NCI-H524 (cell line): Measurements from ENCODE around the gene CXCL12.

ENCODE experiments used
- DNase-seq, 2 experiments: peaks; one replicate each; lab custom pipeline; 2025; lab: John Stamatoyannopoulos, UW

Gene CXCL12

DNA sequence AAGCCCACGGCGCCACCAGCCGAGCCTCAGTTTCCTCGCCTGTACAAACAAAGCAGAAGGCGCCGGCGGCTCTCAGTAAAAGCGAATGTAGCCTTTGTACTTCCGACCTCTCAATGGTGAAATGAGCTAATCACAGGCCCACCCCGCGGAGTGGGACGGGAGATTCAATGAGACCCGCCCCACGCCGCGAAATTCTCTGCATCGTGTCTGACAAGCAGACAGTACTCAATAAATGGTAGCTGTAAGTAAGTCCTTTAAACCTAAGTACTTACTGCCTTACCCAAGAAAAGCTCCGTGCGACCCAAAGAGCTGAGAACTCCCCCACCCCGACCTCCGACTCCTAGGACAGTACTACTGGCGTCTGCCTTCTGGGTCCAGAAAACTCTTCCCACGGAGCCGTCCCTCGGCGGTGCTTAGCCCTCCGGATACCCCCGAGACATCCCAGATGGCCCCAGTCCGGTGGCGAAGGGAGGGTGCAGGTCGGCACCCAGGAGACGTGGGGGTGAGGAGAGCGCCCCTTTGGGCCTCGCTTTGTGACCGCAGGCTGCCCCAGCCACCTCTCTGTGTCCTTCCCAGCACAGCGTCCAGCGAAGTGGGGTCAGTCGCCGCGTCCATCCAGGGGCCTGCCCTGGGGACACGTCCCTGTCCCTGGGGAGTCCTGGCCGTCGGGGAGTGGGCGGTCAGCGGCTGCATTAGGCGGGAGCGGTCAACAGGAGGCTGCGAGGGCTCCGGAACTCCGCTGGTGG is 972 bp upstream of the CXCL12 start:
- no peak for DNase-seq

DNA sequence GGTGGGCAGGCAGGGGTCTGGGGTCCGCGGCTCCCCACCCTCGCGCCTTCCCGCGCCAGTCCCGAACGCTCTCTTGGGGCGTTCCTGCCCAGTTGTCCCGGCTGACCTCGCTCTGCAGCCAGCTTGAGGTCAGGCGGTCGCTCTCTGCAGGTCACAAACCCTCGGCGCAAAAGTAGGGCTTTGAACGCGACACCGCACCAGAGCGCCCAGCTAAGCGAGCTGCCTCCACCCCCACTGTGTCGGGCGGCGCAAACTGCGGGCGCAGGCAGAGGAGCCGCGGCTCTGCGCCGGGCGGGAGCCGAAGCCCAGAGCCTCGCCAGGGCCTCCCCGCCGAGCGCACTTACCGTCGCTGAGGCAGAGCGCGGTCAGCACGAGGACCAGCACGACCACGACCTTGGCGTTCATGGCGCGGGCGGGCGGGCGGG is 284 bp downstream of the CXCL12 start:
- no peak for DNase-seq

DNA sequence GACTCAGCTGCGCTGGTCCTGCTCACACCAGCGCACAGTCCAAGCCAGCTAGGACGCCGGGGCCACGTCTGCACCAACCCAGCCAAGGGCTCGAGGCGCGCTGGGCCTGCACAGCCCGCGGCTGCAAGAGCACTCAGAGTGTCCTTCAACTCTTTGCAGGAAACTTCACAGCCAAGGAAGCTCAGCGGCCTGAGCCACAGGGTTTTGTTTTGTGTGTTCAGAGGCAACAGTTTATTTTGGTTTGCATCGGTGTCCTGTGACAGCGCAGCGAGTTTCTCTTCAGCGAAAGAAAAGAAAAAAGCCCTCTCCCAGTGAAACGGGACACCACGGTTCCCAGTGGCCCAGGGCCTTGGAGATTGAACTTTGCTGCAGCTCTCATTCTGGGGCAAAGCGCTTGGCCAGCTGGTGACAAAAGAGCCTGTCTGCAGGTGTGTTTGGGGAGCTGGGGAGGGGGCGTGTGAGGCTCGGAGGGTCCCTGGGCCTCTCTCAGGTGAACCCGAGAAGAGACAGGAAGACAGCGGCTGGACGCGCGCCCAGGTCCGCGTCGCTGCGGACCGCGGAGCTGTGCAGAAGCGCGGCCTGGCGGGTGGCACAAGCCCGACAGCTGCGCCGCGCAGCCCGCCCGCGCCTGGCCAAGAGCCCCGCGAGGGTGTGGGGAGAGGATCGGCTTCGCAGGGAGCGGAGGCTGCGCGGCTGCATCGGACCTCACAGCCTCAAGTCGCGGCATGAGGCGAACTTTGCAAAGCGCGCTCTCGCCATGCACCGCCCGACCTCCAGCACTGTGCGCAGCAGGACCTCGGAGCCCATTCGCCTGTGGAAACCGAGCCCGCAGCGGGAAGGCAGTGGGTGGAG is 922 bp downstream of the CXCL12 start:
- peak in 1 of 2 experiments; percentile 25 for DNase-seq

DNA sequence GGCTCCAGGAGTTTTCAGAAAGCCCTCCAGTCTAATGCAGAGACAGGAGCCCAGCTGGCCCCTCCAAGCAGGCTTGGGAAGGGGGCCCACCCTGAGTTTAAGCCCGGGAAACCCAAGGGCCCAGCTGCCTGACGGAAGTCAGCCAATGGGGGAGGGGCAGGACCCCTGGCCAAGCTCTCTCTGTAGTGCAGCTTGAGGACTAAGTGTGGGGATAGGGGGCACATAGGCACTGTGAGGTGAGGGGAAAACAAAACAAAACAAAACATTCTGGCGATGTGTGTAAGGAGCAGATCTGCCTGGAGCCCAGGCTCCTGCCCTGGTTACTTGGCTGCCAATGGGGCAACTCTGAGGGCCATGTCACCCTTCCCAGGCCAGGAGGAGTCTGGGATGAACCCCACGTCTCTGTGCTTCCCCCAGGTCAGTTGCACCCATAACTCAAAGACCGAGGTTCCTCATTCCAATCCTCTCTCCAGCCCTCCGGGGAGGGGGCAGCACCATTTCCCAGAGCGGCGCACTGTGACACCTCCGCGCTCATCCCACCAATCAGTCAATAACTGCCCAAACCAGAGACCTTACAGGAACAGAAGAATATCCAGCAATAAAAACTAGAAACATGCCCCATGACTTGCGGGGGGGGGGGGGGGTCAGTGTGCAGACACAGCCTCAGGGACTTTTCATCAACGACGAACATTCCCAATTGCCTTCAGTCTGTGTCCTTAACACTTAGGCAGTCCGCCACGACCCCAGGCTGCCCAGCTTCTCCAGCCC is 1.7 kb downstream of the CXCL12 start:
- no peak for DNase-seq

GRCh38 chr10:44382131-44382858 is 2.6 kb downstream of the CXCL12 start:
- DNase-seq: no peak

DNA sequence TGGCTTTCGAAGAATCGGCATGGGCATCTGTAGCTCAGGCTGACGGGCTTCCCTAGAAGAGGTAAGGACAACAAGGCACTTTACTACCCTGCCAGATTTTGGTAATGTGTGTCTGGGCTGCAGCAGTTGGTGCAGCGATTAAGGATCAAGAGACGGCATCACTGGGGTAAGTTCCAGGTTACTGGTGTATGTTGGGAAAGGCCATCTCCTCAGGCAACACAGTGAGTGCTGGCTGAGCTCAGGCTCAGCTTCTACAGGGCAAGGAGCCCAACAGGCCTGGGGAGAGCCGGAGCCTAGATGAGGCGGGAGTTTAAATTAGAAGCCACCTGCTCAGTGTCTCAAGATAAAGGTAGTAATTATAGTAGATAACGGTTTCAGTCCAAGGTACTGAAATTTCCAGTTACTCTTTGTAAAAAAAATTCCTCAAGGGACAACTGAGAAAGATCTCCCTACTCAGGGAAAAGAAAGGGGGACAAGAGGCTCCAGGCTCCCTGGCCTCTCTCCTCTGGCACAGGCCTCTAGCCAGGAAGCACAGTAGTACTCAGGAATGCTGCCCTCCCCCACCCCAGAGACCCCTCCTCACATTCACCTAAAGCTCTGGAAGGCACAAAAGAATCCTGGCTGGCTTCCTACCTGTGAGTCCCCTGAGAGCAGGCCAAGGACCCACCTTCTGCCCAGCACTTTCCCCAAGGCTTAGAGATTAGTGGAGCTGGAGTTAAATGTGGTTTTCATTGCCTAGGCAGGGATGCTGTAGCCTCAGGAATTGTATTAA is 3.9 kb downstream of the CXCL12 start:
- no peak for DNase-seq

DNA sequence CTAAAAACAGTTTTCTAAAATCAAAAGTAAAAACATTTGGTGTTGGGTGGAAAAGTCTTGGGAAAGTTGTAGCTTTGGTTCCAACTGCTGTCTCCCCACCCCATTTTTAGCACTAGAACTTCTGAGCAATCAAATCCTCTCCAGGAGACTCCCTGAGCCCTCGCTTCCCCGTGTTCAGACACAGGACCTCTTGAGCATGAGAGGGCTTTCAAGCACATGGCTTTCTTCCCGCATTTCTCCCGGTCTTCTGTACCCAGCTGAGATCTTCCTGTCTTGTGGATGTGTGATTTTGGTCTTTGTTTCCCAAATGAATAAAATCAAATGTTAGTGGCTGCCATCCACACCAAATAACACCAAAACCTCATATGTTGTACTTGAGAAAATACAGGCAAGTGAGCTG is 5.0 kb downstream of the CXCL12 start:
- no peak for DNase-seq

GRCh38 chr10:44378626-44379025 is 6.3 kb downstream of the CXCL12 start:
- DNase-seq: no peak

GRCh38 chr10:44377651-44378310 is 7.1 kb downstream of the CXCL12 start:
- no peak for DNase-seq

DNA sequence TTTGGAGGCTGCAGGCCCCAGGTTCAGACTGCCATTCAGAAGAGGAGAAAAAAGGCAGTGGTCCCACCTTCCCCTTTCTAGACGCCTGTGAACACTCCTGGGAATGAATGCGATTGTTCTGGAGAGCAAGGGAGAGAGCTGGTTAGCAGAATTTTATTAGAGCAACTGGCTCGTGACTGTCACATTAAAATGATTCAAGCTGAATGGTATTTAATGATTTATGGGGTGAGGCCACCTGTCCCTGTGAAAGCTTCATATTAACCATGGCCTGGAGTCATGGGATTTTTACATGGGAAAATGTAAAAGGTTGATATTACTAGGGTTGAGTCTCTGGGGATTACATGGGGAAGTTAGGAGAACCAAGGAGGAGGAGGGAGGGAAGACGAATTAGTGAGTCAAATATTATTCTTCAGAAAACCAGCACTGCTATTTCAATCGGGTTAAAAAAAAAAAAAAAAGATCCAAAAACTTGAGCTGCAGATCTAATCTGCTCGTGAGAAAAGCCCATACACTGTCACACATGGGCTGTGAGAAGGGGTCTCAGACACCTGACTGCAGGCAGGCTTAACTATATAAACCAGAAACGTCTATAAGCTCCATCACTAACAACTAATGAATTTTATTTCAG is 8.3 kb downstream of the CXCL12 start:
- DNase-seq: peak in 1 of 2 experiments; percentile 28

GRCh38 chr10:44374155-44374554 is 10.7 kb downstream of the CXCL12 start:
- DNase-seq: no peak

GRCh38 chr10:44373341-44373995 is 11.4 kb downstream of the CXCL12 start:
- no peak for DNase-seq

DNA sequence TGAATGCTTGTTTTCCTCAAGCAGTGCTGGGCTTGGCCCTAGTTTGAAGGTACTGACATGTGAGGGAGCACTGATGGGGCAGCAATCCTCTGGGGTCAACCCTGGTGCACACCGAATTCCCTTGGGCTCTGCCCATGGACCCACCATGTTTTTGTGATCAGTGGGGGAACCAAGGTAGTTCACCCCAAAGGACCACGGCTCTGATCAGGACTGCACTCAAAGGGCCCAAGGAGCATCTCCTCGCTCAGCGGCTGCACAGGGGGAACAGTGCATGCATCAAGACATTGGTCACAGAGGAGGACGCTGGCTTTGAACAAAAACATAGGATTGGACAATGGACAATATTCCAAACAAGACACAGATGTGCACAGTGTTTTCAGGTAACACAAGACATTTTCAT is 12.7 kb downstream of the CXCL12 start:
- DNase-seq: no peak

DNA sequence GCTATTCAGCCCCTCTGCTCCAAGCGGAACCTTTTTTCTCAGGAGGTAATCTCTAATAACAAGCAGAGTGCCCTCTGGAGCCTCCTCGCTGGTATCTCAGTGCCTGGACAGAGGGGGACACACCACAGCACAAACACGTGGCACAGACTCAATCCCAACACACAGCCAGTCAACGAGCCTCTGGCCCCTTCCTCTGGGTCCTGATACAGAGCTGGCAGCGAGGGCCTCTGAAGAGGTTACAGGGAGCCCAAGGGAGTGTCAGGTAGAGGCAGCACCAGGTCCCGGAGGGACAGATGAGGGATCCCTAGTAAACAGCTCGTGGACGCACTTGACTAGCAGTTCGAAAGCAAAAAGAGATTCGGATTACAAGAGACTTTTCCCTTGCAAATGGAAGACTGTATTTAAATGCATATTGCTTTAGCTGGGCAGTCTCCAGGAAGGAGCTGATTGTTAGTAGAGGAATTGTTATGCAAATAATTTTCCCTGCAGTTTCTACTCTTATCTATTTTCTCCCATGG is 14.1 kb downstream of the CXCL12 start:
- DNase-seq: no peak

GRCh38 chr10:44369854-44370253 is 15.0 kb downstream of the CXCL12 start:
- no peak for DNase-seq

DNA sequence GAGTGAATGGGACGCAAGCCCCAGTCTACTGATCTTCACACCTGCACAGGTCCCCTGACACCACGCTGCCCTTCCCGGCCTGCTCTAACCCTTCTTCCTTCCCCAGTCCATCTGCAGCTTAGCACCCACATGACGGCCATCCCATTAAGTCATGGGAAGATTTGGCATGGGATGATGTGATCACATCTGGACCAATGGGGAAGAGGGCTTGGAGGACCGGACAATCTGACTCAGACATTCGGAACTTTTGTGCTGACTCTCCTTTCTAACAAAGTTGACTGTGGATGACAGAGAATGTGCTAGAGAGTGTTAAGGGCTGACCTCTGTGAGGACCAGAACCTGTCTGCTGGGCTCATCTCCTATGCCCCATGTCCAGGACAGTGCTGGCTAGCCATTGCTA is 15.6 kb downstream of the CXCL12 start:
- no peak for DNase-seq

DNA sequence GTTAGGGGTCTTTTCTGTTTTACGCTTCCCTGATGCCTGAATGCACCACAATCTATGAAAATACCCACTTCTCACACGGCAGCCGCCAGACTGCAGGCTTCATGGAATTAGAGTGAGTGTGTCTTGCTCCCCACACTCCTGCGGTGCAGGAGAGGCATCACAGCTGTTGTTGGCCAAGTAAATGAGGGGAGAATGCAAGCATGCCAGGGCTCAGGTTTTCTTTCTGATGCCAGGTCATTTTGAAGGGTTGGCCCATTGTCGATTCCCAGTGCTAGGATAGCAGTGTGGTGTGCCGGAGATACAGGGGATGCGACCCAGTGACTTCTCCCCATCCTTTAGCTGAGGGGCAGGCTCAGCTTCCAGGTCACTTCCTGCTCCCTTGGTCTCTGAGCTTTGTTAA is 16.3 kb downstream of the CXCL12 start:
- no peak for DNase-seq

DNA sequence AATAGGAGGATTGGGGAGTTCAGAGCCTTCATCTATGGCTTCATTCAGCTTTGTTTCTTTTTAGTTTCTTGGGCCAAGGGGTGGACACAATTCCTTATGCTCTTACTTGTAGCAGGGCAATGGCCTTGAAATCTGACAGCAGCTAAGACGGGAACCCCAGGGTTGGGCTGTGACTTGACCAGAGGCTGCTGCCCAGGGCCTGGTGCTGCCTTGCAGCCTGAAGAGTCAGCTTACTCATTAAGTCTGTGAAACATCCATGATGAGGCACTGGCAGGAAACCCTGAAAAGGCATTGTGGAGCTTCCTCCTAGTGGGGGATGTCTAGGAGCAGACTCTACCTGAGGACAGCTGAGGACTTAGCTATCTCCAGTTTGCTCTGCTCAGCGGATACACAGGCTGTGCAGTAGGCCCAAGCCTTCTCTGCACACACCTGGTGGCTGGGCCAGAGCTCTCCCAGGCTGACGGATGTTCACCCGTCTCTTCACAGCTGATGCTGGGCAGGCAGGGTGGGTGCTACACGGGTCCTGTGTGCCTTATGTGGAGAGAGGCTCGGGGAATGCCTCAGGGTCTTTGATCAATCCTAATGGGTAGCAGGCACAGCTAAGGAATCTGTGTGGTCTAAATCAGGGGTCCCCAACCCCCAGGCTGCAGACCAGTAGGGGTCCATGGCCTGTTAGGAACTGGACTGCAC is 17.8 kb downstream of the CXCL12 start:
- DNase-seq: no peak

DNA sequence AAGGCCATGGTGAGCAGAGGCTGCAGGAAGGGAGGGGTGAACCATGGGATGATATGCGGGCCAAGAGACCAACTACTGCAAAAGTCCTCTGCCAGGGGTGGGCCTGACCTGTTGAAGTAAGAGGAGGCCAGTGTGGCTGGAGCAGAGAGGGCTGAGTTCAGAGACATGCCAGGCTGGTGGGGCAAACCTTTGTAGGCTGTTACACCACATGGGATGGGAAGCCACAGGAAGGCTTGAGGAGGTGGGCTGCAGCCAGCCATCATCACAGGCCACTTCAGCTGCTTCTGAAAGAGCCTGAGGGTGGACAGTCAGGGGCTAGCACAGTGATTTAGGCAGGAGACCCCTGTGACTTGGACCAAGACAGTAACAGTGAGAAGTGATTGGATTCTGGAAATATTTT is 20.3 kb downstream of the CXCL12 start:
- DNase-seq: no peak
